ENCODE measurements around the gene NFAM1. TPM values are rescaled to one million over a fixed set of nuclear protein-coding genes. Genes with fewer than 3 reads are reported as not detected.

Gene NFAM1
- total RNA-seq, 1 experiment from 2014 or later, result not detected

DNA sequence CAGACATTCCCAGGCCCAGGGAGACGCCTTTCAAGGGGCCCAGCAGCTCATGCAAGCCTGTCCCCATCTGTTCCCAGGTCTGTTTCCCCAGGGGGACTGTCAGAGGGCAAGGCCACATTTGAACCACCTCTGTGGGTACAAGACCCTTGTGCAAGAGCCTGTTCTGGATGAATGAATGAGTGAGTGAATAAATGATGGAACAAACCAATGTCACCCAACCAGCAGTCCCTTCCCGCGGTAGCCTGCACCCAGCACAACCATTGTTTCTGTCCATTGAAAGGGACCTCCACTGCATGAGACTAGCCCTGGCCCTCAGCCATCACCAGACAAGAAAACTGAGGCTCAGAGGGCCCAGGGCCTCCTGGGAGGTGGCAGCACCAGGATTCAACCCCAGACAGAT, 92.1 kb downstream of the NFAM1 start:
- Histone ChIP-seq H3K27me3 (no peaks in the 10 kb centered on the region), H3K9me3 (no peaks in the 10 kb centered on the region), H3K36me3 (no peaks in the 10 kb centered on the region), H3K4me3 (no peak overlapping the region)
- no peak for DNase-seq

DNA sequence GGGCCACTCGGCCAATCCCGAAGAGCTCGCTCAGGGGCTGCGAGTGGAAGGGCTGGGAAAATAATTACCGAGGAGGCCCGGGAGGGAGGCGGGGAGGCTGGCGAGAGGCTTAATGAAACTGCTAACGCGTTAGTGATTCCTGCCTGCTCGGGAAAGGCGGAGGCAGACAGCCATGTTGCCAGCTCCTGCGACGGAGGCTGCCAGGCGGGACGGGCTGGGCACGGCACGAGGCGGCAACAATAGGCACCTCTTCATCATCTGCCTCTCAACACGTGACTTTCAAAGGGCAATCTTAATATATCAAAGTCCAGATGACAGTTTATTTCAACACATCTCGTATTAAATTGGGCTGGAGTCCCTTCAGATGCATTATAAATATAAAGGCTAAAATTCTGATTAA, 93.7 kb downstream of the NFAM1 start:
- H3K4me3 ChIP-seq, result no peak overlapping the region
- no peak for DNase-seq
- H3K36me3 ChIP-seq, result no peaks in the 10 kb centered on the region
- no peaks in the 10 kb centered on the region for H3K27me3 ChIP-seq
- no peaks in the 10 kb centered on the region for H3K9me3 ChIP-seq

DNA sequence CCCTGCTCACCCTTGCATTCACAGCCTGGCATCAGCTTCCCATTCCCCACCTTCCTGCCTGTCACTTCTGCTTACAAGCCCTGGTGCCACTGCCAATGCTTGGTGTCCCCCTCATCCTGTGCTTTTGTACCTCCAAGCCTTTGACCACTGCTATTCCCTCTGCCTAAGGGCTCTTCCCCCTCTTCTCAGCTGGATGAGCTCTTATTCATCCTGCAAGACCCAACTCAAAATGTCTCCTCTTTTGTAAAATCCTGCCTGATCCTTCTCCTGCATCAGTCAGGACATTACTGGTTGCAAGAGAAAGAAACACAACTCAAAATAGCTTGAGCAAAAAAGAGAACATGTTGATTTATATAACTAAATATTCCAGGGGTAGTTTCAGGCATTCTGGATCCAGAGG, 94.8 kb downstream of the NFAM1 start:
- no peaks in the 10 kb centered on the region for H3K9me3 ChIP-seq
- H3K4me3 ChIP-seq, result no peak overlapping the region
- H3K27me3 ChIP-seq, result no peaks in the 10 kb centered on the region
- no peak for DNase-seq
- H3K36me3 ChIP-seq, result no peaks in the 10 kb centered on the region

DNA sequence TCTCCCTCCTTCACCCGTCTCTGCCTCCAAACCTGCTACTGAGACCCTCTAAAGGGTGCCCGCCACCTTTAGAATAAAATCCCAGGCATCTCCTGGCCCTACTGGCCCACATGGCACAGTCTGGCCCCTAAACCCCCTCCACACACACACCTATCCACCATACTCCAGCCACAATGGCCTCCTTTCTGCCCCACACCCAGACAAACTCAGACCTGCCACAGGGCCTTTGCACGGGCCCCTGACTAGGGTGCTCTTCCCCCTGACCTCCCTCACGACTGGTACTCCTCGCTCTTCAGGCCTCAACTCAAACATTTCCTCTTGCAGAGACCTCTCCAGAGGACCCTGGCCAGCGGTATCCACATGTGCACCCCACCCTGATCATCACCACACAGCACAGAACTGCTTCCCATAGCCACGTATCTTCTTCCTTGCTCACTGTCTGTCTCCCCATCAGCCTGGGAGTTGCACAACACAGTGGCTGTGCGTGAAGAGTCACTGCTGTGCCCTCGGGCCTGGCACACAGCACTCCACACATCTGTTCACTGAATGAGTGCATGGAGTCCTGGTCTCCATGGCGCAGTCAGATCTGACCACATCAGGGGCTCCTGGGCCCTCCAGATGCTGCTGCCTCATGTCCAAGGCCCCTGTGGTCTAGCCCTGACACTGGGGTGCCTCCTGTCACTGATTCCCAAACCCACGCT, 95.5 kb downstream of the NFAM1 start:
- DNase-seq, result no peak
- no peaks in the 10 kb centered on the region for H3K27me3 ChIP-seq

DNA sequence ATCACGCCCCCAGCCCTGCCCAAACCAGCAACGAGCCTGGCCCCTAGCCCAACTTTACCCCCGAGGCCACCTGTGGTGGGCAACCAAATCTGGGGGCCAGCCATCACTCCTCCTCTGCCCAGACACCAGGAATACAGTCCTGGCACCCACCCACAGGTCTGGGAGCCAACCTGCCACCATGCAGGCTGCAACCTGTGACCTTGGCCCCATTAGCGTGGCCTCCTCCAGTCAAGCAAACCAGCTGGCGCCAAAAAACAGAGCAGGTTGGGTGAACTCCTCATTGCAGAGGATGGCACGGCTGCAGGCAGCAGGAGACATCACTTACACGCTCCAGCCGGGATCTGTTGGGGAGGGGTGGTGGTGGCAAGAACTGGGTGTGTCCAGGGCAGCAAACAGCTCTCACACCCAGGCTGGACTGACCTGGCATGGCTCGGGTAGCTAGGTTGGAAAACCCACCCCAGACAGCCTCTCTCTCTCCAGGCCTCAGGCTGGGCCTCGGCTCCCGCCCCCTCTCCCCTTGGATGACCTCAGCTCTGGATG, 96.3 kb downstream of the NFAM1 start:
- Histone ChIP-seq H3K36me3 (no peaks in the 10 kb centered on the region), H3K4me3 (no peak overlapping the region), H3K9me3 (no peaks in the 10 kb centered on the region), H3K27me3 (no peaks in the 10 kb centered on the region)
- no peak for DNase-seq

More for the DNA sequence above, 95.5 kb downstream of the NFAM1 start:
- H3K4me3 ChIP-seq, result no peak overlapping the region
- no peaks in the 10 kb centered on the region for H3K9me3 ChIP-seq
- H3K36me3 ChIP-seq, result no peaks in the 10 kb centered on the region

DNA sequence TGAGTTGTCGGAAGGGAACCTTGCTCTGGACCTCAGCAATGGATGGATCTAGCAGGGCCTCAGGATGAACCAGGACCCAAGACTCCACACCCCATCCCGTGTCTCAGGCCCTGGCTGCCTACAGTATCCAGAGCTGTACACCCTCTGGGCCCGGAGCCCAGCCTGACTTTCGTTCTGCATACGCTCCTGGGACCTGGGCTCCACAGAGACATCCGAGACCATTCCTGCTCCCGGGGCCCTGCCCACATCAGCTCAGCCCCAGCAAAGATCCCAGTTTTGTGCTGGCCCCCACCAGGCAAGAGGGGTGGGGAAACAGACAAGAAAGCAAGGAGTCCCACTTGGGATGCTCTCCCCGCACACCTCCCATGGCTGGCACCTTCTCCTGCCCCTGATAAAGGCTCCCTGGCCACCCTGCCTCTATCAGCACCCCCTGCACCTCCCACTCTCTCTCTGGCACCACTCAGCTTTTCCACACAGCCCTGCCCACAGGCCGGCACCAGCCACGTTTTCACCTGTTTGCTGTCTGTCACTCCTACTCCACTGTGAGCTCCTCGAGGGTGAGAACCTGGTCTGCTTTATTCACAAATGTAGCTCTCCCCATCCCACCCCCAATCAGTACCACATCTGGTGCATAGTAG, 97.2 kb downstream of the NFAM1 start:
- Histone ChIP-seq H3K36me3 (no peaks in the 10 kb centered on the region), H3K4me3 (no peak overlapping the region), H3K27me3 (no peaks in the 10 kb centered on the region), H3K9me3 (no peaks in the 10 kb centered on the region)
- no peak for DNase-seq

DNA sequence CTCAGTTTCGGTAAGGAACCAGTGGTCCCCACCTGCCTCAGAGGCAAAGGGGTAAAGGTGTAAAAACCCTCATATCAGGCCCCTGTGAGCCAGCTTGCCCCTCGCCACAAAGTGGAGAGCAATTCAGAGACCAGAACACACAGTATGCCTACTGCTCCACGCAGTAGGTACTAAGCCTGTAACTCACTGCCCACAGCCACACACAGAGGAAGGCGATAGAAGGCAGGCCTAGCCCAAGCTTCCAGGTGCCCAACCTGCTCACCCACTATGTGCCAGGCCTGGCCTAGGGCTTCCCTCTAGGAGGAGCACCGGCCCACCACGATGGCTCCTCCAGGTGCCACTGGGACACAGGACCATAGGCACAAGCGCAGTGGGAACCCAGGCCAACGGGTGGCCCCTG, 98.7 kb downstream of the NFAM1 start:
- no peak overlapping the region for H3K4me3 ChIP-seq
- H3K27me3 ChIP-seq, result no peaks in the 10 kb centered on the region
- DNase-seq, result no peak
- no peaks in the 10 kb centered on the region for H3K36me3 ChIP-seq
- H3K9me3 ChIP-seq, result no peaks in the 10 kb centered on the region

DNA sequence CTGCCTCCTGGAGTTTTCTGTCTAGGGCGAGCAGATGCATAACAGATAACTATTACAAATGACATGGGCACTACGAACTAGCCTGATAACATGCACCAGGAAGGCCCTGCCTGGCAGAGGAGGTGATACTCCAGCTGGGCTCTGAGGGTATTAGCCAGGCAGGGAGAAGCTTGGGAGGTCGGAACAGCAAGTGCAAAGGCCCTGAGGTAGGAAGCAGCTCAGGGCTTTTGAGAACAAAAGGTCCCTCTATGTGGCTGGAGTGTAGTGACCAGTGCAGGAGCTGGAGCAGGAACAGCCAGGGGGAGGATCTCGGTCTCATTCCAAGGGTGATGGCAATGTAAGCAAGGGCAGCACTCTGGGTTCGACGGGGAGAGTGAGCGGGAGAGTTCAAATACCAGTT, 100.1 kb downstream of the NFAM1 start:
- Histone ChIP-seq H3K27me3 (no peaks in the 10 kb centered on the region), H3K9me3 (no peaks in the 10 kb centered on the region), H3K4me3 (no peak overlapping the region), H3K36me3 (no peaks in the 10 kb centered on the region)
- DNase-seq, result no peak

DNA sequence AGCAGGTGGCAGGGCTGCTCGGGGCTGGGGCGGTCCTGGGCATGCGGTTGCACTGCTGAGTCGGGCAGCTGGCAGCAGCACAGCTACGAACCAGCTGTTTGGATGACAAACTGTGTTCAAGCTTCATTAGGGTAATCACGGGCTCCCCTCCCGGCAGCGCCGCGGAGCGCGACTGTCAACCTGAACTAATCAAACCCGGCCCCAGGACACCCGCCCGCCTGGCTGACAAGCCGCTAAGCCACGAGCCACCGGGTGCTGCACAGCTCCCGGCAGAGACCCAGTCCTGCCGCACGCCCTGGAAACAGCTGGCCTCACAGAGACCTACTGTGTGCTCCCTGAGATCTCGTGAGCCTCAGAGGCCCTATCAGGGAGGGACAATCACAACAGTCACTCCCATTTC, 101.2 kb downstream of the NFAM1 start:
- no peaks in the 10 kb centered on the region for H3K36me3 ChIP-seq
- H3K27me3 ChIP-seq, result no peaks in the 10 kb centered on the region
- no peak for DNase-seq
- no peaks in the 10 kb centered on the region for H3K9me3 ChIP-seq
- H3K4me3 ChIP-seq, result no peak overlapping the region

Other genes with a start within 250 kb of the NFAM1 start
- 9.6 and 13.0 TPM in 2 replicates for gene TCF20, start 161.8 kb downstream of the NFAM1 start, total RNA-seq (2014; rRNA removed; shearing (Covaris generic); ENCODE audit: low replicate concordance)
- 60.5 and 99.6 TPM in 2 replicates for gene RRP7A, start 87.4 kb upstream of the NFAM1 start, total RNA-seq (2014; rRNA removed; shearing (Covaris generic); ENCODE audit: low replicate concordance)
- 0.20 and 1.9 TPM in 2 replicates for gene SERHL2, start 121.6 kb upstream of the NFAM1 start, total RNA-seq (2014; rRNA removed; shearing (Covaris generic); ENCODE audit: low replicate concordance)
- 16.3 and 17.7 TPM in 2 replicates for gene POLDIP3, start 182.5 kb upstream of the NFAM1 start, total RNA-seq (2014; rRNA removed; shearing (Covaris generic); ENCODE audit: low replicate concordance)
- gene ATP5MGL, start 208.2 kb upstream of the NFAM1 start, total RNA-seq (2014; rRNA removed; shearing (Covaris generic); ENCODE audit: low replicate concordance), result not detected in 2 replicates
- gene CYB5R3, start 217.0 kb upstream of the NFAM1 start, total RNA-seq (2014; rRNA removed; shearing (Covaris generic); ENCODE audit: low replicate concordance), result 48.3 and 76.3 TPM in 2 replicates

All from MG63 (cell line).